Immature natural killer cell (primary cell): ENCODE measurements around the gene CTNNA3. TPM values are rescaled to one million over a fixed set of nuclear protein-coding genes. Genes with fewer than 3 reads are reported as not detected.

ENCODE experiments used
- DNase-seq, 3 donors: peaks; one replicate each; pipeline ENCODE4 v3.0.0; 2022; ENCODE audit warnings: mixed read lengths in 1 of 3
- H3K27ac Mint-ChIP-seq, 6 donors: one replicate each; pipeline ENCODE4 v1.8.0; 2020; ENCODE audit warnings: mixed read lengths in 6 of 6, mild to moderate bottlenecking in 5 of 6, inconsistent platforms in 4 of 6, moderate library complexity in 3 of 6
- H3K27me3 Mint-ChIP-seq, 3 donors: one replicate each; pipeline ENCODE4 v1.8.0; 2020 to 2021; ENCODE audit warnings: low read depth in 3 of 3, mild to moderate bottlenecking in 3 of 3, mixed read lengths in 3 of 3, moderate library complexity in 3 of 3, inconsistent platforms in 1 of 3
- H3K36me3 Mint-ChIP-seq, 3 donors: one replicate each; pipeline ENCODE4 v1.8.0; 2020; ENCODE audit warnings: mixed read lengths in 3 of 3, inconsistent platforms in 2 of 3, mild to moderate bottlenecking in 2 of 3
- H3K4me1 Mint-ChIP-seq, 2 donors: one replicate each; pipeline ENCODE4 v1.8.0; 2020; ENCODE audit warnings: inconsistent platforms in 2 of 2, mild to moderate bottlenecking in 2 of 2, mixed read lengths in 2 of 2, moderate library complexity in 1 of 2
- H3K4me3 Mint-ChIP-seq, 5 donors: one replicate each; pipeline ENCODE4 v1.8.0; 2020; ENCODE audit warnings: mild to moderate bottlenecking in 5 of 5, mixed read lengths in 5 of 5, inconsistent platforms in 3 of 5, moderate library complexity in 3 of 5
- H3K9me3 Mint-ChIP-seq, 6 donors: one replicate each; pipeline ENCODE4 v1.8.0; 2020; ENCODE audit warnings: mild to moderate bottlenecking in 6 of 6, mixed read lengths in 6 of 6, inconsistent platforms in 4 of 6, moderate library complexity in 3 of 6
- polyA plus RNA-seq, 3 donors: library from polyadenylated mRNA; unstranded; fragments of 300-500 nt; fragmentation: Illumina TruSeq; gene quantifications; one replicate each; pipeline ENCODE4 v1.2.3, GENCODE V29; 2021

Gene CTNNA3
- polyA plus RNA-seq, 3 donors from 2014 or later: not detected

GRCh38 chr10:67022099-67022498, 673.9 kb downstream of the CTNNA3 start:
- Mint-ChIP-seq H3K9me3 (peaks cover 4 to 29% (median 15%) of the 10 kb centered on the region in 6 donors), H3K4me3 (no peak overlapping the region), H3K4me1 (no peaks in the 10 kb centered on the region), H3K27me3 (no peaks in the 10 kb centered on the region), H3K36me3 (no peaks in the 10 kb centered on the region), H3K27ac (no peak overlapping the region)
- DNase-seq: no peak

DNA sequence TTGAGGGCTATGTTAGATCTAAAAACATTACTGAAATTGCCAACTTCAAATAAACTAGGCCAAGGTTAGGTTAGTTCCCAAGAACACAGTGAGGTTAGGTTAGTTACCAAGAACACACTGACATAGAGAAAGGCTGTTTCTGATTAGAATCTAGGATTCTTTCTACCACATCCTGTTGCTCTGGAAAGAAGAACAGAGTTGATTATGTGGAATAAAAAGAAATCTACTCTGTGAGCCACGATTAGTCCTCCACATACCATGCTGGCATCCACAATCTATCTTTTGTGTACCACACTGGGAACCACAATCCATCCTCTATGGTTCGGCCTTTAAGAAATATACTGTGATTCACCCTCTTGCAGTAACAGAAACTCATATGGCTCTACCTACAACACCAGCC, 678.8 kb downstream of the CTNNA3 start:
- H3K36me3 Mint-ChIP-seq: no peaks in the 10 kb centered on the region
- no peak overlapping the region for H3K27ac Mint-ChIP-seq
- H3K27me3 Mint-ChIP-seq: no peaks in the 10 kb centered on the region
- no peak overlapping the region for H3K4me3 Mint-ChIP-seq
- H3K9me3 Mint-ChIP-seq: peaks cover 2 to 17% (median 7%) of the 10 kb centered on the region in 6 donors
- H3K4me1 Mint-ChIP-seq: no peaks in the 10 kb centered on the region
- DNase-seq: no peak

GRCh38 chr10:67015225-67015624, 680.8 kb downstream of the CTNNA3 start:
- no peak overlapping the region for H3K27ac Mint-ChIP-seq
- no peak overlapping the region for H3K4me3 Mint-ChIP-seq
- no peak for DNase-seq
- no peaks in the 10 kb centered on the region for H3K4me1 Mint-ChIP-seq
- H3K9me3 Mint-ChIP-seq: peaks cover 0 to 18% (median 4%) of the 10 kb centered on the region in 6 donors
- no peaks in the 10 kb centered on the region for H3K27me3 Mint-ChIP-seq
- no peaks in the 10 kb centered on the region for H3K36me3 Mint-ChIP-seq

DNA sequence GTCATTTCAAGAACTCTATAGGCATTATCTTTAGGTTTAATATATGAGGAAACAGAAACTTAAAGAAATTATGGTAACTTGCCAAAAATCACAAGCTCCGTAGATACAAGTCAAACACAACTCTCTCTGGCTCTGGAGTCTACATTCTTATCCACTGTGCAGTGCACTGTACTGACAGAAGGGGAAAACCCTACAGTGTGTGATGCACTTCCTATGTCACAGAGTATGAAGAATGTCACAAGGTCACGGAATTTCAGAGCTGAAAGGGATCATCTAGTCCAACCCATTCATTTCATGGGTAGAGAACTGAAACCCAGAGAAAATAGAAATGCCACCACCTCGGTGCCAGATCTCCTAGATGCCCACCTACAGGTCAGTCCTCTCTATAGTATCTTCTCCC, 684.0 kb downstream of the CTNNA3 start:
- peaks cover 2 to 27% (median 8%) of the 10 kb centered on the region in 6 donors for H3K9me3 Mint-ChIP-seq
- H3K4me3 Mint-ChIP-seq: no peak overlapping the region
- no peaks in the 10 kb centered on the region for H3K36me3 Mint-ChIP-seq
- no peak overlapping the region for H3K27ac Mint-ChIP-seq
- H3K27me3 Mint-ChIP-seq: no peaks in the 10 kb centered on the region
- no peak for DNase-seq
- no peaks in the 10 kb centered on the region for H3K4me1 Mint-ChIP-seq

DNA sequence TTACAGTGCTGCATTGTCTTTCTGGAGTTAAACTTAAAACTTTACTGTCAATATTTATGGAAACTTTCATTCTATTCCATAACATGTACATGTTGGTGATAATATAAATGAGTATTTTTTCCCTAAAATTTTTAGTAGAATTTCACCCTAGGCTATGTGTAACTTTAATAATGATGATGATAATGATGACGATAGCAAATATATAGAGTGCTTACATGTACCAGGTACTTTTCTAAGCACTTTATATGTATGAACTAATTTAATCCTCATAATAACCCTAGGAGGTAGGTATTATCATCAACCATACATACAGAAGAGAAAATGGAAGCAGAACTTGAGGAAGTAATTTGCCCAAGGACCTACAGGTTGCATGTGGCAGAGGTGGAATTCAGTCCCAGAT, 684.5 kb downstream of the CTNNA3 start:
- H3K9me3 Mint-ChIP-seq: peaks cover 2 to 27% (median 8%) of the 10 kb centered on the region in 6 donors
- no peaks in the 10 kb centered on the region for H3K4me1 Mint-ChIP-seq
- no peaks in the 10 kb centered on the region for H3K36me3 Mint-ChIP-seq
- H3K27ac Mint-ChIP-seq: no peak overlapping the region
- no peaks in the 10 kb centered on the region for H3K27me3 Mint-ChIP-seq
- no peak overlapping the region for H3K4me3 Mint-ChIP-seq
- no peak for DNase-seq

DNA sequence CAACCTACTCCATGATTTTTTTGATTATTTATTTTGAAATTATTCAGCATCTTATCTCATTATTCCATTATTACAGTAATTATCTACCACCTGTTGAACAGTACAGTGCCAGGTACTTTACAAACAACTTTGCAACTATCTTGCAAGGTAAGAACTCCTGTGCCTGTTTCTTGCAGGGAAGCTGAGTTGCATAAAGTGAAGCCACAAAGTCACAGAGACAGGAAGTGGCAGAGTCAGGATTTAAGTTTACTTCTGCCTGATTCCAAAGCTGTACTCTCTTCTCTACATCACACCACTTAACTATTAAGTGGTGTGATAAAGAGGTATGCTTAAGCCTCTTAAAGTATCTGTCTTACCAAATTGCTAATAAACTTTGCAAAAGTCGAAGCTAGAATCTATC, 690.0 kb downstream of the CTNNA3 start:
- no peak overlapping the region for H3K27ac Mint-ChIP-seq
- no peaks in the 10 kb centered on the region for H3K27me3 Mint-ChIP-seq
- H3K4me1 Mint-ChIP-seq: no peaks in the 10 kb centered on the region
- H3K36me3 Mint-ChIP-seq: no peaks in the 10 kb centered on the region
- no peak for DNase-seq
- peaks cover 5 to 23% (median 9%) of the 10 kb centered on the region in 6 donors for H3K9me3 Mint-ChIP-seq
- no peak overlapping the region for H3K4me3 Mint-ChIP-seq

GRCh38 chr10:67004690-67005089, 691.3 kb downstream of the CTNNA3 start:
- Mint-ChIP-seq H3K36me3 (peaks cover 0 to 6% (median 0%) of the 10 kb centered on the region in 3 donors), H3K4me1 (no peaks in the 10 kb centered on the region), H3K27ac (no peak overlapping the region), H3K27me3 (no peaks in the 10 kb centered on the region), H3K4me3 (no peak overlapping the region), H3K9me3 (peaks cover 2 to 30% (median 8%) of the 10 kb centered on the region in 6 donors)
- DNase-seq: no peak

DNA sequence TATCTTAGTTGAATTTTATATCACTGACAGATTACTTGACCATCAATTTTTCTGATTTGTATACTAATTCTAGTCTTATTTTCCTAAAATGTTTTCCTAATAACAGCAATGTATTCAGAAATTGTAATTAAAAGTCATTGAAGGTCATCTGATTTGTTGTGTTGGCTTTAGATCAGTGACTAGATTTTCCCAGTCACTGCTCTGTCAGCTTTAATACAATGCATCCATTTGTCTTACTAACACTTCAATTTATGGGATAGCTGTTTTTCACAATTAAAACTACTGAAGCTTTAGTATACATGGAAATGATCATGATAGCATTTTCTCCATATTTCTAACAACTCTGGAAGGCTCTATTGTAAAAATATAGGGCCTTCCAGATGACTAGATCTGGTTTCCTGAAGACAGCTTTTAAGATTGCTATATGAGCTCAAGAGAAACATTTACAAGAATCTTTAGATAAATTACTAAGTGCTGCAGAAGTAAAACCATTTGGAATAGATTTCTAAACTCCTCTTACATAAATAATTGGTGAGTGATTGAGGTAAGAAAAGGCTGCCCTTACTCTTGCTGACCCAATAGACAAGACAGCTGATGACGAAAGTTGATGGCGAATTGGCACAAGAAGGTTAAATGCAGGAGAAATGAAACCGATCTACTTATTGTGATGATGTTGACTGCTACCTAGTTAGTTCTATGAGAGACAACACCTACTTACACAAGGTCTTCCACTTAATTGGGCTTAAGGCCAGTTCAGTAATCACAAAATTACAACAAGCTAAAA, 696.0 kb downstream of the CTNNA3 start:
- Mint-ChIP-seq H3K4me1 (no peaks in the 10 kb centered on the region), H3K27me3 (peaks cover 0 to 1% (median 0%) of the 10 kb centered on the region in 3 donors), H3K4me3 (no peak overlapping the region), H3K27ac (no peak overlapping the region), H3K36me3 (peaks cover 0 to 6% (median 0%) of the 10 kb centered on the region in 3 donors), H3K9me3 (peaks cover 2 to 35% (median 8%) of the 10 kb centered on the region in 6 donors)
- DNase-seq: no peak

DNA sequence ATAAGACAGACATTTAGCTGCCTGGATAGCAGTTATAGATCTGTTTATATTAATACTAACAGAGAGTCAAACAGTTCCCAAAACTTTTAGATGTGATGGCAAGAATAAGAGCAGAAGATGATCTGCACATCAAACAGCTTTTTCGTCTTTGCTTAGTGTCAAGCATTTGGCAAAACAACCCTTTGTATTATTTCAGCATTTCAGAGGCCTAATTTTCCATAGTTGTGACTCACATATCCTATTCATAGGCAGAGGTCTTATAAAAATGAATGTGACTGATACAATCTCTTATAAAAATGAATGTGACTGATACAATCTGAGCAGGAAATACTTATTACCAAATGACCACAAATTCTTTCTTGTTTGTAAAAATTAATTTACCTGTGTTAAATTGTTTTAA, 699.0 kb downstream of the CTNNA3 start:
- H3K27ac Mint-ChIP-seq: no peak overlapping the region
- peaks cover 0 to 1% (median 0%) of the 10 kb centered on the region in 3 donors for H3K27me3 Mint-ChIP-seq
- peaks cover 0 to 6% (median 0%) of the 10 kb centered on the region in 3 donors for H3K36me3 Mint-ChIP-seq
- H3K4me3 Mint-ChIP-seq: no peak overlapping the region
- DNase-seq: no peak
- peaks cover 0 to 43% (median 8%) of the 10 kb centered on the region in 6 donors for H3K9me3 Mint-ChIP-seq
- H3K4me1 Mint-ChIP-seq: no peaks in the 10 kb centered on the region

GRCh38 chr10:66990143-66990830, 705.7 kb downstream of the CTNNA3 start:
- no peaks in the 10 kb centered on the region for H3K27me3 Mint-ChIP-seq
- no peak overlapping the region for H3K4me3 Mint-ChIP-seq
- H3K36me3 Mint-ChIP-seq: no peaks in the 10 kb centered on the region
- H3K9me3 Mint-ChIP-seq: peaks cover 1 to 20% (median 5%) of the 10 kb centered on the region in 6 donors
- H3K27ac Mint-ChIP-seq: no peak overlapping the region
- H3K4me1 Mint-ChIP-seq: no peaks in the 10 kb centered on the region
- no peak for DNase-seq

DNA sequence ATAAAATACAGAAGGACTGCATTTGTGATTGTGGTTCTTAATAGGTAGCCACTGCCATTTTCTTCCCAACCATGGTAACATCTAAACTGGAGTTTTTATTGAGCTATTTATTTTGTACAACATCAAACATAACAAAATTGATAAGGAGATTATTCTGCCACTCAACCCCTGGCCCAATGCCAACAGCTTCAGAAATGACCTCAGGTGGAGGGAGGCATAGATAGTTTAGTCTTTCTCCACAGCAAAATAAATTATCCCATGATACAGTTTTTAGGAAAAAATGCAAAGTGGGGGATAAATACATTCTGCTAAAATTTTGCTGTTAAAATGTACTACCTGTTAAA, 712.5 kb downstream of the CTNNA3 start:
- Mint-ChIP-seq H3K4me1 (no peaks in the 10 kb centered on the region), H3K36me3 (no peaks in the 10 kb centered on the region), H3K4me3 (no peak overlapping the region), H3K27ac (no peak overlapping the region), H3K27me3 (no peaks in the 10 kb centered on the region), H3K9me3 (peaks cover 0 to 21% (median 8%) of the 10 kb centered on the region in 6 donors)
- DNase-seq: no peak

GRCh38 chr10:66982792-66983474, 713.1 kb downstream of the CTNNA3 start:
- Mint-ChIP-seq H3K36me3 (no peaks in the 10 kb centered on the region), H3K9me3 (peaks cover 0 to 23% (median 8%) of the 10 kb centered on the region in 6 donors), H3K27me3 (no peaks in the 10 kb centered on the region), H3K4me3 (no peak overlapping the region), H3K4me1 (no peaks in the 10 kb centered on the region), H3K27ac (no peak overlapping the region)
- no peak for DNase-seq

DNA sequence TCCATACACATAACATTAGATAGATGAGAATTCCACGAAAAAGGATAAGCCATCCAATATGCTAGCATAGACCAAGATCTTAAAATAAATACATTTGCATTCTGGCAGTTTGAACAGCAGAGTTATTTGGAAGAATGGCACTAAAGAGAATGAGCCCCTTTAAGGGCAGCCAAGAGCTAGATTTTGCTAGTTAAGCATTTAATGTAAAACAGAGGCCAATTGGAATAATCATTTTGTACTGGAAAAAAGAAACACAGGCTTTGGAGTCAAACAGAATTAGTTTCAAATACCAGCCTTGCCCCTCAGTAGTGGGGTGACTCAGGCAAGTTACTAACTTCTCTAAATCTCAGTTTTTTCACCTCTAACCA, 714.0 kb downstream of the CTNNA3 start:
- peaks cover 0 to 24% (median 8%) of the 10 kb centered on the region in 6 donors for H3K9me3 Mint-ChIP-seq
- H3K36me3 Mint-ChIP-seq: no peaks in the 10 kb centered on the region
- no peak overlapping the region for H3K27ac Mint-ChIP-seq
- H3K27me3 Mint-ChIP-seq: no peaks in the 10 kb centered on the region
- no peak for DNase-seq
- H3K4me3 Mint-ChIP-seq: no peak overlapping the region
- no peaks in the 10 kb centered on the region for H3K4me1 Mint-ChIP-seq

DNA sequence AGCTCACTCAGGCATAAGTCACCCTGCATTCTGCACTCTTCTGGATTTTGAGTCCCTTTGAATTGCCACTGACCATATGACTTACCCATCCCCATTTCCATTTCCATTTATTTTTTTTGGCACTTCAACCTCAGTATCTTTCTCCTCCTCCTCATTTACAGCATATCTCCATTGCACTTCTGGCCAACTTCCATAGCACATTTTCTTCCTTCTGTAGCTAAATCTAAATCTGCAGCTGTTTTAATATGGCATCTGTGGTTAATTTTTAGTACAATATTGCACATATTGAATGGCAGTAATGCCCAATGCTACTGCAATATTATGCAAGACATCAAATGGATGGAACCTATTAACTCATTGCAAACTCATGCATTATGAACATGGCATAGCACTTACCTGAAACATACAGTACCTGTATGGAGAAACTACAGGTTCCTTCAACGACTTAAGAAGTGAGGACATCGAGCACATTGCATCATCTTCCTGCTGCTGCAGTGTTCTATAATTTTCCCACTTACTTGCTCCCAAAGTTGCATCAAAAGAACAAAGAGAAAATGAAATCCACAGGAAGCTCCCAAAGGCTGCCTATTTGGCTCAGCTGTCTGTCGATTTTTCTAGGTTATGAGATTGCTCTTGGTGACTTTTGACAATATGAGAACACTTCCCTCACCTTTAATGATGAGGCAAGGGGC, 714.5 kb downstream of the CTNNA3 start:
- Mint-ChIP-seq H3K9me3 (peaks cover 0 to 22% (median 7%) of the 10 kb centered on the region in 6 donors), H3K4me1 (no peaks in the 10 kb centered on the region), H3K27ac (no peak overlapping the region), H3K27me3 (no peaks in the 10 kb centered on the region), H3K36me3 (no peaks in the 10 kb centered on the region), H3K4me3 (no peak overlapping the region)
- no peak for DNase-seq
